Kidney (tissue), 14 donors: ENCODE measurements around the gene PRR3. TPM values are rescaled to one million over a fixed set of nuclear protein-coding genes. Genes with fewer than 3 reads are reported as not detected.

ENCODE experiments used
- DNase-seq, 5 donors: peaks; one replicate each; pipeline ENCODE4 v3.0.0-alpha.2; 2013 to 2020
- FAIRE-seq: peaks from 2 replicates; lab custom pipeline; 2012; peaks lifted over from hg19 to GRCh38; lab: Jason Lieb, UNC
- H3K27ac ChIP-seq, 2 donors: one replicate each; pipeline ENCODE4 v1.7.0; 2013; ENCODE audit warnings: low read depth in 2 of 2, low read length in 2 of 2, inconsistent platforms in 1 of 2
- H3K27me3 ChIP-seq: one replicate; pipeline ENCODE4 v1.7.1; 2013; ENCODE audit warnings: low read length, inconsistent platforms; ENCODE audit not compliant: control insufficient read depth, insufficient read depth
- H3K36me3 ChIP-seq, 3 donors: one replicate each; pipeline versions ENCODE4 v1.7.0 to v1.7.1; 2013; ENCODE audit warnings: low read length in 3 of 3, control low read depth in 1 of 3, inconsistent platforms in 1 of 3; ENCODE audit not compliant: insufficient read depth in 3 of 3, control insufficient read depth in 2 of 3
- H3K4me1 ChIP-seq, 3 donors: one replicate each; pipeline versions ENCODE4 v1.7.0 to v1.7.1; 2013; ENCODE audit warnings: low read length in 3 of 3, inconsistent platforms in 1 of 3, low read depth in 1 of 3; ENCODE audit not compliant: control insufficient read depth in 2 of 3, insufficient read depth in 2 of 3
- H3K4me3 ChIP-seq, 3 donors: one replicate each; pipeline versions ENCODE4 v1.7.0 to v1.8.1; 2013; ENCODE audit warnings: low read length in 3 of 3, control low read depth in 1 of 3, inconsistent platforms in 1 of 3
- H3K9ac ChIP-seq, 3 donors: one replicate each; pipeline versions ENCODE4 v1.7.0 to v1.7.1; 2013; ENCODE audit warnings: low read length in 3 of 3, control low read depth in 1 of 3, inconsistent platforms in 1 of 3
- H3K9me3 ChIP-seq, 3 donors: one replicate each; pipeline versions ENCODE4 v1.7.0 to v1.7.1; 2013; ENCODE audit warnings: low read length in 3 of 3, control low read depth in 1 of 3, inconsistent platforms in 1 of 3; ENCODE audit not compliant: control insufficient read depth in 2 of 3, insufficient read depth in 1 of 3
- CTCF ChIP-seq: IDR thresholded peaks from 3 replicates; pipeline ENCODE4 v1.5.1; 2012; ENCODE audit warnings: mild to moderate bottlenecking, moderate library complexity, borderline replicate concordance; ENCODE audit not compliant: insufficient read depth; ENCODE audit errors: extremely low read depth
- intact Hi-C: fragments of 100-400 bp; cut with DNase I; formaldehyde crosslinking; loops from one replicate; pipeline ENCODE4 v1.11.1; 2022
- polyA plus RNA-seq: library from polyadenylated mRNA; stranded (reverse); fragments of 350-450 nt; fragmentation: Illumina TruSeq; extraction: RNeasy Lipid Tissue Mini Kit (QIAGEN cat#74804); gene quantifications from one replicate; pipeline ENCODE4 v1.2.3, GENCODE V29; 2014; ENCODE audit warnings: low read depth, low replicate concordance; ENCODE audit not compliant: insufficient read depth
- total RNA-seq: library from RNA; stranded (reverse); fragmentation: NEBNext Ultra II Directional; extraction: Animal tissue kit (Norgen Biotek cat#: 25700); gene quantifications from one replicate; pipeline ENCODE4 v1.2.1, GENCODE V29; 2021
- donor health status: control.
- donor health status: control.
- donor health status: control.
- donor health status: control.
- donor health status: control.
- donor health status: DM: yes; HTN: yes; CAD: no.
- donor health status: Normal renal cell carcinoma (clear cell type).

Gene PRR3
- total and polyA plus RNA-seq, 2 donors from 2014 or later, result 7.9 to 9.3 TPM

DNA sequence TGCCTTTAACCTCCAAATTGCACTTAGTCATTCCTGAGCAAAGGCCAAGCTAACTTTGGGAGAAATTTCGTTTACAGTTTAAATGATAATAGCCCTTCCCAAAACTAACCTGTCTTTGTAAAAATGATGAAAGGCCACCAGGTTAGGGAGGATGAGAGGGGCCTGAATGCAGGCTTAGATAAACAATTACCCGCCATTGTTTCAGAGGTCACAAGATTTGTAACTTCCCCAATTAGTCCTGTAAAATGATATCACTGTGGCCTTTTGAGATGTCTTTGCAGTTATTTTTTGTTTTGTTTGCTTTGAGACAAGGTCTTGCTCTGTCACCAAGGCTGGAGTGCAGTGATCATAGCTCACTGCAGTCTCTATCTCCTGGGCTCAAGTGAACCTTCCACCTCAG is 27.1 kb upstream of the PRR3 start:
- FAIRE-seq (no peak), DNase-seq (no peak)
- Histone ChIP-seq H3K27me3 (no peaks in the 10 kb centered on the region), H3K9me3 (no peaks in the 10 kb centered on the region), H3K9ac (no peak overlapping the region), H3K27ac (peak overlapping the region in 1 of 2 donors; percentile 8), H3K4me1 (no peaks in the 10 kb centered on the region), H3K36me3 (no peaks in the 10 kb centered on the region), H3K4me3 (no peak overlapping the region)
- no peak for TF ChIP-seq CTCF
- intact Hi-C loops, result loop anchor here (5.0 kb wide), 1 partner anchor 48 kb away; no protein-coding TSS in a partner anchor

DNA sequence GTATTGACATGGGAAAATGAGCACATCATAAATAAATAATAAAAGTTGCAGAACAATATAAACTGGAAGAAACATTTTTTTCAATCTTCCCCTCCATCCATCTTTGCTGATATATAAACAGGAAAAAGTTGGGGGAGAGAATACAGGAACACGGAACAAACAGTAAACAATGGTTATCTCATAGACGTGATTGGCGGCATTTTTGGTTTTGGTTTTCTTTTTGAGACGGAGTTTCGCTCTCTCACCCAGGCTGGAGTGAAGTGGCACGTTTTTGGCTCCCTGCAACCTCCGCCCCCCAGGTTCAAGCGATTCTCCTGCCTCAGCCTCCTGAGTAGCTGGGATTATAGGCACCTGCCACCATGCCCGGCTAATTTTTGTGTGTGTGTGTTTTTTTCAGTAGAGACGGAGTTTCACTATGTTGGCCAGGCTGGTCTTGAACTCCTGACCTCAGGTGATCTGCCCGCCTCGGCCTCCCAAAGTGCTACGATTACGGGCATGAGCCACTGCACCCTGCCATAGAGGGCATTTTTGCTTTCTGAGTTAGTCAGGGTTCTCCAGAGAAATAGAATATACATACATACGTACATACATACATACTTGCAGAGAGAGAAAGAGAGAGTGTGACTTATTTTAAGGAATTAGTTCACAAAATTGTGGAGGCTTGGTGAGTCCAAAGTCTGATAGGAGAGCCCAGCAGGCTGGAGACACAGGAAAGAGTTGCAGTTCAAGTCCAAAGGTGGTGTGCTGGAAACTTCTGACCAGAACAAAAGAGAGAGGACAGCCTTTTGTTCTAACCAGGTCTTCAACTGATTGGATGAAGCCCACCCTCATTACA is 23.4 kb upstream of the PRR3 start:
- intact Hi-C loops, result loop anchor here (5.0 kb wide), 1 partner anchor 51 kb away; no protein-coding TSS in a partner anchor
- no peak for DNase-seq
- Histone ChIP-seq H3K9ac (no peak overlapping the region), H3K27me3 (no peaks in the 10 kb centered on the region), H3K4me3 (no peak overlapping the region), H3K9me3 (no peaks in the 10 kb centered on the region), H3K27ac (peak overlapping the region; percentile 51 to 67), H3K4me1 (no peaks in the 10 kb centered on the region), H3K36me3 (no peaks in the 10 kb centered on the region)
- no peak for TF ChIP-seq CTCF
- FAIRE-seq, result no peak

DNA sequence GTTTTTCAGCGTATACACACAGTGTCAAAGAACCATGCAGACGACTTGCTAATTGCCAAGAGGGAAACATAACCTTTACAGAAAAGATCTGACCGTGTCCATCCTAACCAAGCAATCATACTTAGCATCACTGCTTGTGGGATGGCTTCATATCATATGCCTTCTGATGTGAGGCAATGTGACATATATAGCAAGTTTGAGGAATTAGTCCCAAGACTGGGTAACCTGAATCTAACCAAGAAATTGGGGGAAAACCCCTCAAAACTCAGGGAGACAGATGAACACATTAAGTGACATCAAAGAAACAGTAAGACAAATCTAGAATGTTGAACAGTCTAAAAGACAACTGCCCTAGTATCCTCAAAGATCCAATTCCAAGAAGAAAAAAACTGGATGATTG is 19.2 kb upstream of the PRR3 start:
- no peak for TF ChIP-seq CTCF
- no peak overlapping the region for H3K4me3 ChIP-seq
- no peaks in the 10 kb centered on the region for H3K9me3 ChIP-seq
- intact Hi-C loops, result no loop called here
- H3K4me1 ChIP-seq, result peaks cover 0 to 4% (median 0%) of the 10 kb centered on the region in 3 donors
- no peak overlapping the region for H3K9ac ChIP-seq
- FAIRE-seq (no peak), DNase-seq (no peak)
- no peak overlapping the region for H3K27ac ChIP-seq
- no peaks in the 10 kb centered on the region for H3K36me3 ChIP-seq
- peaks cover 2% of the 10 kb centered on the region for H3K27me3 ChIP-seq
